Fibroblast of lung (primary cell): ENCODE results near the gene WDFY2. TPM values are rescaled to one million over a fixed set of nuclear protein-coding genes. Genes with fewer than 3 reads are reported as not detected.

Experiments
- DNase-seq, 2 donors: peaks; one replicate each; pipeline versions ENCODE4 v3.0.0 to v3.0.0-alpha.2; 2010; ENCODE audit warnings: low read depth in 2 of 2
- H2AFZ ChIP-seq: 2 replicates; pipeline ENCODE4 v1.5.1; 2012; ENCODE audit warnings: low read length, control low read depth, inconsistent platforms
- H3K27ac ChIP-seq: 2 replicates; pipeline ENCODE4 v1.5.1; 2011; ENCODE audit warnings: low read length, control low read depth; ENCODE audit not compliant: insufficient read depth
- H3K27me3 ChIP-seq: 2 replicates; pipeline ENCODE4 v1.5.1; 2011; ENCODE audit warnings: mild to moderate bottlenecking, low read length; ENCODE audit not compliant: control insufficient read depth, insufficient read depth
- H3K36me3 ChIP-seq: 2 replicates; pipeline ENCODE4 v1.5.1; 2011; ENCODE audit warnings: low read length; ENCODE audit not compliant: control insufficient read depth, insufficient read depth
- H3K4me1 ChIP-seq: 2 replicates; pipeline ENCODE4 v1.5.1; 2011; ENCODE audit warnings: low read length; ENCODE audit not compliant: control insufficient read depth, insufficient read depth; ENCODE audit errors: extremely low read depth
- H3K4me2 ChIP-seq: 2 replicates; pipeline ENCODE4 v1.5.1; 2011; ENCODE audit warnings: low read length, control low read depth; ENCODE audit not compliant: insufficient read depth; ENCODE audit errors: extremely low read depth
- H3K4me3 ChIP-seq, 4 experiments: fragments of 200-600 bp in 1 of 4; sonication (generic) in 1 of 4; replicated peaks in 1 of 4; 2 replicates each; pipeline ENCODE4 v1.5.1; 2011 to 2016; ENCODE audit warnings: low read length in 4 of 4, low read depth in 3 of 4, mild to moderate bottlenecking in 3 of 4, control low read depth in 2 of 4, inconsistent platforms in 1 of 4, mixed read lengths in 1 of 4; ENCODE audit not compliant: insufficient read depth in 1 of 4; ENCODE audit errors: control extremely low read depth in 1 of 4
- H3K79me2 ChIP-seq: 2 replicates; pipeline ENCODE4 v1.5.1; 2012; ENCODE audit warnings: mild to moderate bottlenecking, low read length, inconsistent platforms; ENCODE audit not compliant: control insufficient read depth, insufficient read depth
- H3K9ac ChIP-seq: 2 replicates; pipeline ENCODE4 v1.5.1; 2011; ENCODE audit warnings: mild to moderate bottlenecking, low read length, control low read depth; ENCODE audit not compliant: insufficient read depth
- H3K9me3 ChIP-seq: 2 replicates; pipeline ENCODE4 v1.5.1; 2012; ENCODE audit warnings: low read depth, low read length; ENCODE audit not compliant: control insufficient read depth, insufficient read depth
- H4K20me1 ChIP-seq: 2 replicates; pipeline ENCODE4 v1.5.1; 2011; ENCODE audit warnings: low read length; ENCODE audit not compliant: control insufficient read depth, insufficient read depth; ENCODE audit errors: extremely low read depth
- EZH2 ChIP-seq: IDR thresholded peaks from 2 replicates; pipeline ENCODE4 v1.5.1; 2012; ENCODE audit warnings: low read length, control low read depth, mild to moderate bottlenecking; ENCODE audit errors: missing control alignments
- polyA plus RNA-seq, 2 donors: library from polyadenylated mRNA; depleted of rRNA in 1 of 2; stranded (reverse) in 1 of 2; unstranded in 1 of 2; fragments of >200 nt; gene quantifications; 2 replicates each; pipeline ENCODE4 v1.2.1, GENCODE V29; 2011 to 2012; ENCODE audit warnings: missing spikeins in 1 of 2
- total RNA-seq: library from RNA; depleted of rRNA; stranded (reverse); fragments of >200 nt; gene quantifications from 2 replicates; pipeline ENCODE4 v1.2.1, GENCODE V29; 2014
- TF ChIP-seq, protein P1 (sequence below), 2 donors: IDR thresholded peaks in 1 of 2; conservative IDR thresholded peaks in 1 of 2; 1 replicate in 1 of 2; 2 replicates in 1 of 2; pipeline ENCODE4 v1.5.1; 2011 to 2012; ENCODE audit warnings: low read length in 2 of 2, control low read depth in 1 of 2, inconsistent platforms in 1 of 2, low read depth in 1 of 2, mild to moderate bottlenecking in 1 of 2

WDFY2 gene
- total and polyA plus RNA-seq, 2 donors (not counting 1 experiment from before 2014, with no cell fraction given): 4.9 to 9.2 TPM

DNA sequence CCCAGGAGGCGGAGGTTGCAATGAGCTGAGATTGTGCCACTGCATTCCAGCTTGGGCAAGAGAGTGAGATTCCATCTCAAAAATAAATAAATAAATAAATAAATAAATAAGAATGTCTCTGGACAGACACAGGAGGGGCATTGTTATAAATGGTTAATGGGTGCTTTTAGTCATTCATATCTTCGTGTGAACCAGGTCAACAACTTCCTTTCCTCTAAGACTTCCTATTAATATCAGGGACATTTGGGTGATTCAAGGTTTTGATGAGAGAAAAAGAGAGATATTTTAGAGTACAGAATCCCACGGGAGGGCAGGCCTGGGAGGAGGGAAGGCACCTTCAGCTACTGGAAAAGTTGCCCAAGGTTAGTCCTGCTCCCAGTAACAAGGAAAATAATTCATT is 195.8 kb downstream of the WDFY2 start:
- Histone ChIP-seq H3K79me2 (no peaks in the 10 kb centered on the region), H3K4me2 (no peak overlapping the region), H3K4me3 (no peak overlapping the region), H3K9me3 (no peaks in the 10 kb centered on the region), H3K4me1 (no peaks in the 10 kb centered on the region), H3K36me3 (no peaks in the 10 kb centered on the region), H2AFZ (no peak overlapping the region), H3K27ac (no peak overlapping the region), H3K9ac (no peak overlapping the region), H3K27me3 (no peaks in the 10 kb centered on the region), H4K20me1 (no peaks in the 10 kb centered on the region)
- no peak for TF ChIP-seq EZH2
- TF ChIP-seq, protein P1, sequence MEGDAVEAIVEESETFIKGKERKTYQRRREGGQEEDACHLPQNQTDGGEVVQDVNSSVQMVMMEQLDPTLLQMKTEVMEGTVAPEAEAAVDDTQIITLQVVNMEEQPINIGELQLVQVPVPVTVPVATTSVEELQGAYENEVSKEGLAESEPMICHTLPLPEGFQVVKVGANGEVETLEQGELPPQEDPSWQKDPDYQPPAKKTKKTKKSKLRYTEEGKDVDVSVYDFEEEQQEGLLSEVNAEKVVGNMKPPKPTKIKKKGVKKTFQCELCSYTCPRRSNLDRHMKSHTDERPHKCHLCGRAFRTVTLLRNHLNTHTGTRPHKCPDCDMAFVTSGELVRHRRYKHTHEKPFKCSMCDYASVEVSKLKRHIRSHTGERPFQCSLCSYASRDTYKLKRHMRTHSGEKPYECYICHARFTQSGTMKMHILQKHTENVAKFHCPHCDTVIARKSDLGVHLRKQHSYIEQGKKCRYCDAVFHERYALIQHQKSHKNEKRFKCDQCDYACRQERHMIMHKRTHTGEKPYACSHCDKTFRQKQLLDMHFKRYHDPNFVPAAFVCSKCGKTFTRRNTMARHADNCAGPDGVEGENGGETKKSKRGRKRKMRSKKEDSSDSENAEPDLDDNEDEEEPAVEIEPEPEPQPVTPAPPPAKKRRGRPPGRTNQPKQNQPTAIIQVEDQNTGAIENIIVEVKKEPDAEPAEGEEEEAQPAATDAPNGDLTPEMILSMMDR (conservative IDR thresholded peaks at IDR 0.05 in 1 of 2, IDR thresholded peaks at IDR 0.05 in 1 of 2; ENCODE audit: low read depth in 1 of 2, low read length in 2 of 2): no peak
- no peak for DNase-seq

- peak in 1 of 2 donors; percentile 31 for DNase-seq
- Histone ChIP-seq H3K9me3 (no peaks in the 10 kb centered on the region), H3K4me1 (peaks cover 7% of the 10 kb centered on the region), H3K4me3 (no peak overlapping the region), H3K9ac (no peak overlapping the region), H4K20me1 (no peaks in the 10 kb centered on the region), H3K27me3 (no peaks in the 10 kb centered on the region), H3K4me2 (no peak overlapping the region), H3K27ac (no peak overlapping the region), H3K36me3 (no peaks in the 10 kb centered on the region), H3K79me2 (no peaks in the 10 kb centered on the region), H2AFZ (no peak overlapping the region)
- no peak for TF ChIP-seq EZH2
- TF ChIP-seq, protein P1 (conservative IDR thresholded peaks at IDR 0.05 in 1 of 2, IDR thresholded peaks at IDR 0.05 in 1 of 2; ENCODE audit: low read depth in 1 of 2, low read length in 2 of 2): peak in 1 of 2 donors; percentile 20
Measured at GRCh38 chr13:51781246-51782022, 197.2 kb downstream of the WDFY2 start.

- Histone ChIP-seq H3K9ac (no peak overlapping the region), H3K4me2 (no peak overlapping the region), H4K20me1 (no peaks in the 10 kb centered on the region), H3K27me3 (no peaks in the 10 kb centered on the region), H3K79me2 (no peaks in the 10 kb centered on the region), H3K36me3 (no peaks in the 10 kb centered on the region), H3K4me3 (no peak overlapping the region), H3K4me1 (peaks cover 8% of the 10 kb centered on the region), H3K27ac (no peak overlapping the region), H3K9me3 (no peaks in the 10 kb centered on the region), H2AFZ (no peak overlapping the region)
- DNase-seq: no peak
- TF ChIP-seq EZH2: no peak
- TF ChIP-seq, protein P1 (conservative IDR thresholded peaks at IDR 0.05 in 1 of 2, IDR thresholded peaks at IDR 0.05 in 1 of 2; ENCODE audit: low read depth in 1 of 2, low read length in 2 of 2): no peak
Measured at GRCh38 chr13:51782026-51782710, 197.9 kb downstream of the WDFY2 start.
